ENCODE measurements around the gene EPDR1.
"Not testable (repeated sequence)": the region's sequence is repeated elsewhere in the genome, so short reads cannot be mapped to it uniquely, and the experiment has no call there.

The EPDR1 gene

GRCh38 chr7:37930226-37930948, 9.9 kb downstream of the EPDR1 start:
- no peak for DNase-seq

GRCh38 chr7:37932543-37932942, 12.1 kb downstream of the EPDR1 start:
- DNase-seq = no peak

- no peak for DNase-seq
Observed at GRCh38 chr7:37933018-37933566, 12.7 kb downstream of the EPDR1 start.

- DNase-seq = no peak
Observed at GRCh38 chr7:37942934-37943610, 22.6 kb downstream of the EPDR1 start.

- no peak for DNase-seq
Observed at GRCh38 chr7:37943905-37944736, 23.7 kb downstream of the EPDR1 start.

GRCh38 chr7:37944737-37945054, 24.3 kb downstream of the EPDR1 start:
- DNase-seq = no peak

- DNase-seq = no peak
Observed at GRCh38 chr7:37945336-37945735, 24.9 kb downstream of the EPDR1 start.

- no peak for DNase-seq
Observed at GRCh38 chr7:37947138-37947940, 26.9 kb downstream of the EPDR1 start.

GRCh38 chr7:37947941-37948210, 27.4 kb downstream of the EPDR1 start:
- no peak for DNase-seq

- no peak for DNase-seq
Observed at GRCh38 chr7:37952240-37952639, 31.8 kb downstream of the EPDR1 start.

GRCh38 chr7:37954217-37954616, 33.8 kb downstream of the EPDR1 start:
- not testable (repeated sequence) for DNase-seq

- DNase-seq = no peak
Observed at GRCh38 chr7:37956791-37957190, 36.4 kb downstream of the EPDR1 start.

GRCh38 chr7:37957221-37957970, 37.0 kb downstream of the EPDR1 start:
- no peak for DNase-seq

- DNase-seq = no peak
Observed at GRCh38 chr7:37960483-37960882, 40.0 kb downstream of the EPDR1 start.

- DNase-seq = no peak
Observed at GRCh38 chr7:37961251-37961650, 40.8 kb downstream of the EPDR1 start.

GRCh38 chr7:37964196-37964595, 43.8 kb downstream of the EPDR1 start:
- DNase-seq = no peak

- DNase-seq = no peak
Observed at GRCh38 chr7:37970211-37970610, 49.8 kb downstream of the EPDR1 start.

- DNase-seq = no peak
Observed at GRCh38 chr7:37971491-37971890, 51.1 kb downstream of the EPDR1 start.

GRCh38 chr7:37973915-37974314, 53.5 kb downstream of the EPDR1 start:
- DNase-seq = no peak

- no peak for DNase-seq
Observed at GRCh38 chr7:37974711-37975110, 54.3 kb downstream of the EPDR1 start.

- no peak for DNase-seq
Observed at GRCh38 chr7:37977243-37977642, 56.8 kb downstream of the EPDR1 start.

GRCh38 chr7:37981664-37982063, 61.2 kb downstream of the EPDR1 start:
- DNase-seq = no peak

All from NCI-H1436 (cell line).